Heart right ventricle (tissue), 16 donors: ENCODE data around the gene MTX1. TPM values are rescaled to one million over a fixed set of nuclear protein-coding genes. Genes with fewer than 3 reads are reported as not detected.
"Not testable (repeated sequence)": the region's sequence is repeated elsewhere in the genome, so short reads cannot be mapped to it uniquely, and the experiment has no call there.

Experiments used
- ATAC-seq, 8 donors: fragments of 200-7000 bp; cut with Tn5 transposase; one replicate each; pipeline ENCODE4 v1.9.1; 2020; ENCODE audit warnings: mild to moderate bottlenecking in 8 of 8, moderate library complexity in 8 of 8, moderate number of reproducible peaks in 1 of 8
- DNase-seq, 2 donors: peaks; one replicate each; pipeline ENCODE4 v3.0.0-alpha.2; 2020
- H3K27ac ChIP-seq, 10 donors: fragments of 200-600 bp; sonication (generic) in 2 of 10; one replicate each; pipeline versions ENCODE4 v1.5.0 to v1.8.0; 2020 to 2022; ENCODE audit warnings: mild to moderate bottlenecking in 3 of 10
- H3K27me3 ChIP-seq, 7 donors: fragments of 200-600 bp; one replicate each; pipeline ENCODE4 v1.8.0; 2021 to 2022; ENCODE audit warnings: mild to moderate bottlenecking in 2 of 7
- H3K36me3 ChIP-seq, 9 donors: fragments of 200-600 bp; sonication (generic) in 1 of 9; one replicate each; pipeline versions ENCODE4 v1.5.0 to v1.8.0; 2020 to 2022; ENCODE audit warnings: mild to moderate bottlenecking in 2 of 9
- H3K4me1 ChIP-seq, 9 donors: fragments of 200-600 bp; sonication (generic) in 1 of 9; one replicate each; pipeline versions ENCODE4 v1.5.0 to v1.8.0; 2020 to 2022; ENCODE audit warnings: mild to moderate bottlenecking in 4 of 9
- H3K4me3 ChIP-seq, 10 donors: fragments of 200-600 bp; sonication (generic) in 2 of 10; one replicate each; pipeline versions ENCODE4 v1.5.0 to v1.8.0; 2020 to 2022; ENCODE audit warnings: mild to moderate bottlenecking in 7 of 10, moderate library complexity in 2 of 10
- H3K9me3 ChIP-seq, 11 donors: fragments of 200-600 bp in 10 of 11; sonication (generic) in 2 of 11; one replicate each; pipeline versions ENCODE4 v1.5.0 to v1.8.0; 2013 to 2022; ENCODE audit warnings: mild to moderate bottlenecking in 2 of 11, control low read depth in 1 of 11, moderate library complexity in 1 of 11
- CTCF ChIP-seq, 9 donors: fragments of 200-600 bp; sonication (generic) in 2 of 9; IDR thresholded peaks; one replicate each; pipeline versions ENCODE4 v1.5.0 to v1.8.0; 2021 to 2022; ENCODE audit warnings: antibody characterized with exemption in 9 of 9, mild to moderate bottlenecking in 5 of 9, moderate library complexity in 1 of 9
- WGBS, 2 donors: extraction: QIAGEN DNeasy Blood & Tissue Kit; methylation state at CpG; one replicate each; pipeline ENCODE4 v1.1.7; 2013; ENCODE audit warnings: inconsistent platforms in 1 of 2; 5-methylcytosine and 5-hydroxymethylcytosine counted together
- intact Hi-C, 10 donors: fragments of 100-400 bp; cut with DNase I; formaldehyde crosslinking; loops; one replicate each; pipeline versions ENCODE4 v1.11.1 to v1.14.2; 2022
- polyA plus RNA-seq, 2 donors: library from polyadenylated mRNA; stranded (reverse); fragments of 200-250 nt; gene quantifications; one replicate each; pipeline ENCODE4 v1.2.3, GENCODE V29; 2013
- total RNA-seq, 10 donors: library from RNA; stranded (reverse); fragmentation: NEBNext Ultra II Directional in 3 of 10; extraction: Animal tissue kit (Norgen Biotek cat#: 25700) in 3 of 10; gene quantifications; one replicate each; pipeline versions ENCODE4 v1.2.1 to v1.2.4, GENCODE V29; 2021 to 2023
- donor health status: Arrhythmogenic right ventricular cardiomyopathy.
- donor health status: ischemic (EF 13 %, LVEDD 7.1; RV severe dilation, severe dysfunction).
- donor health status: healthy with polysubstance abuse.
- donor health status: DM: no; HTN: yes; CAD: no.
- donor health status: DM: no; HTN: no; CAD: no.
- donor health status: ischemic (EF 25% LVEDD 6.9; RV normal size, moderate dysfunction).
- donor health status: ischemic (EF 25% LVEDD 5.7; RV mildly dilated, moderate dysfunction).
- donor health status: healthy.
- donor health status: DM: yes; HTN: yes; CAD: no.
- donor health status: Ischemic cardiomyopathy.
- donor health status: ischemic (EF 35%, LVEDD 5.7; RV mildly dilated, moderate dysfunction).
- donor health status: nonischemic (EF 11% LVEDD 7.7; RV severe dilation, severe dysfunction).
- donor health status: DM: yes; HTN: yes; CAD: no.
- donor health status: PGD.
- donor health status: ischemic (EF 29% LVEDD 5.4; RV normal size, mild dysfunction).
- donor health status: nonischemic (EF 23%, LVEDD 6.1; RV moderate dilation, normal function).

Gene MTX1
- total and polyA plus RNA-seq, 12 donors, result 13.1 to 49.7 (median 18.0) TPM

- DNase-seq, result peak; percentile 95 to 99
- H3K4me1 ChIP-seq, result peaks cover 3 to 47% (median 28%) of the 10 kb centered on the region in 9 donors
- H3K36me3 ChIP-seq, result peaks cover 0 to 30% (median 4%) of the 10 kb centered on the region in 9 donors
- WGBS, 2 donors, result 0% methylated on average over 53 of the region's 53 CpGs
- H3K9me3 ChIP-seq, result no peaks in the 10 kb centered on the region
- ATAC-seq, result peak; percentile 91 to 97 (median 96)
- peak overlapping the region; percentile 71 to 96 (median 92) for H3K27ac ChIP-seq
- peak in 5 of 9 donors; percentile 24 to 46 (median 39) for TF ChIP-seq CTCF (IDR thresholded peaks at IDR 0.05)
- H3K4me3 ChIP-seq, result peak overlapping the region; percentile 27 to 84 (median 69)
- no peaks in the 10 kb centered on the region for H3K27me3 ChIP-seq
- intact Hi-C loops, result loop anchor here in 4 of 10 donors (1.0 to 5.0 kb wide), 3 partner anchors 36 to 348 kb away; partner anchors contain the start of genes MTX1 (in 4 of the 4) and THBS3 (in 3 of the 4)
Observed at GRCh38 chr1:155244368-155245162, 36.1 kb downstream of the MTX1 start.

- 62 to 66% methylated on average over 8 of the region's 8 CpGs for WGBS, 2 donors
- intact Hi-C loops, result loop anchor here in 1 of 10 donors (5.0 kb wide), 1 partner anchor 347 kb away; no protein-coding TSS in a partner anchor
Observed at GRCh38 chr1:155245163-155245524, 36.6 kb downstream of the MTX1 start.

DNA sequence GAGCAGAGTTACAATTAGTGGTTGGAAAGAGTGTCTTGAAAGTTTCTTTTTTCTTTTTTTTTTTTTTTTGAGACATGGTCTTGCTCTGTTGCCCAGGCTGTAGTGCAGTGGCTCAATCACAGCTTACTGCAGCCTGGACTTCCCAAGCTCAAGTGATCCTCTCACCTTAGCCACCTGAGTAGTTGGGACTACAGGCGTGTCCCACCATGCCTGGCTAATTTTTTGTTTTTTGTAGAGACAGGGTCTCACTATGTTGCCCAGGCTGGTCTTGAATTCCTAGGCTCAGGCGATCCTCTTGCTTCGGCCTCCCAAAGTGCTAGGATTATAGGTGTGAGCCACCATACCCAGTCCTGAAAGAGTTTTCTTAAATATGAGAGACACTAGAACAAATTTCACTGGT, 38.3 kb downstream of the MTX1 start:
- 97% methylated on average over 3 of the region's 3 CpGs for WGBS, 2 donors
- not testable (repeated sequence) for H3K9me3 ChIP-seq, ATAC-seq, H3K27me3 ChIP-seq, DNase-seq, H3K27ac ChIP-seq, H3K4me3 ChIP-seq
- H3K36me3 ChIP-seq, result peaks cover 0 to 25% (median 4%) of the 10 kb centered on the region in 9 donors
- intact Hi-C loops, result loop anchor here in 1 of 10 donors (5.0 kb wide), 1 partner anchor 346 kb away; no protein-coding TSS in a partner anchor
- H3K4me1 ChIP-seq, result peaks cover 4 to 40% (median 23%) of the 10 kb centered on the region in 9 donors

More at GRCh38 chr1:155245163-155245524, 36.6 kb downstream of the MTX1 start:
- H3K27me3 ChIP-seq, result no peaks in the 10 kb centered on the region
- peaks cover 0 to 25% (median 4%) of the 10 kb centered on the region in 9 donors for H3K36me3 ChIP-seq
- H3K9me3 ChIP-seq, result no peaks in the 10 kb centered on the region
- peak overlapping the region; percentile 71 to 96 (median 92) for H3K27ac ChIP-seq
- peak overlapping the region in 9 of 10 donors; percentile 46 to 84 (median 70) for H3K4me3 ChIP-seq
- no peak for ATAC-seq
- TF ChIP-seq CTCF (IDR thresholded peaks at IDR 0.05), result no peak
- DNase-seq, result no peak
- peaks cover 3 to 42% (median 26%) of the 10 kb centered on the region in 9 donors for H3K4me1 ChIP-seq

- 83 to 84% methylated on average over 26 of the region's 26 CpGs for WGBS, 2 donors
- no peak for TF ChIP-seq CTCF (IDR thresholded peaks at IDR 0.05)
- DNase-seq, result no peak
- Histone ChIP-seq H3K27me3 (no peaks in the 10 kb centered on the region), H3K4me1 (peaks cover 4 to 38% (median 22%) of the 10 kb centered on the region in 9 donors), H3K9me3 (no peaks in the 10 kb centered on the region), H3K36me3 (peaks cover 0 to 25% (median 4%) of the 10 kb centered on the region in 9 donors), H3K4me3 (no peak overlapping the region), H3K27ac (peak overlapping the region in 1 of 10 donors; percentile 58)
- no peak for ATAC-seq
- intact Hi-C loops, result loop anchor here in 1 of 10 donors (5.0 kb wide), 1 partner anchor 344 kb away; no protein-coding TSS in a partner anchor
Observed at GRCh38 chr1:155247667-155248553, 39.4 kb downstream of the MTX1 start.
